ENCODE data around the gene ELMO1.

DNA sequence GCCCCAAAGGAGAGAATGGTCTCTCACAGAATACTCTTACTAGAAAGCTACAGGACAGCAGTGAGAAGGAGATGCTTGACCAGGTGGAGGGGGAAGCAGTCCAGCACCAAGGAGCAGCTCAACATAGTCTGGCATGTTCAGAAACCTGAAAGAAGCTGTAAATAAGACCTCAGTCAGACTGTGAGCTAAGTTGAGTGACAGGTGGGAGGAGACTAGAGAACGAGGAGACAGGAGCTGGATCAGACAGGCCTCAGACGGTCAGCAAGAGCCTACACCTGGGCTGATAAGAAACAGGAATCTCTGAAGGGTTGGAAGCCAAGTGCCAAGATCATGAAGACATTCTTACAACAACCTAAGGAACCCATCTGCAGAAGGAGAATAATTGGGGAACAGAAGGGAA, 54.5 kb downstream of the ELMO1 start:
- TF ChIP-seq, protein P1, sequence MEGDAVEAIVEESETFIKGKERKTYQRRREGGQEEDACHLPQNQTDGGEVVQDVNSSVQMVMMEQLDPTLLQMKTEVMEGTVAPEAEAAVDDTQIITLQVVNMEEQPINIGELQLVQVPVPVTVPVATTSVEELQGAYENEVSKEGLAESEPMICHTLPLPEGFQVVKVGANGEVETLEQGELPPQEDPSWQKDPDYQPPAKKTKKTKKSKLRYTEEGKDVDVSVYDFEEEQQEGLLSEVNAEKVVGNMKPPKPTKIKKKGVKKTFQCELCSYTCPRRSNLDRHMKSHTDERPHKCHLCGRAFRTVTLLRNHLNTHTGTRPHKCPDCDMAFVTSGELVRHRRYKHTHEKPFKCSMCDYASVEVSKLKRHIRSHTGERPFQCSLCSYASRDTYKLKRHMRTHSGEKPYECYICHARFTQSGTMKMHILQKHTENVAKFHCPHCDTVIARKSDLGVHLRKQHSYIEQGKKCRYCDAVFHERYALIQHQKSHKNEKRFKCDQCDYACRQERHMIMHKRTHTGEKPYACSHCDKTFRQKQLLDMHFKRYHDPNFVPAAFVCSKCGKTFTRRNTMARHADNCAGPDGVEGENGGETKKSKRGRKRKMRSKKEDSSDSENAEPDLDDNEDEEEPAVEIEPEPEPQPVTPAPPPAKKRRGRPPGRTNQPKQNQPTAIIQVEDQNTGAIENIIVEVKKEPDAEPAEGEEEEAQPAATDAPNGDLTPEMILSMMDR (conservative IDR thresholded peaks at IDR 0.05; ENCODE audit: low read depth, low read length): no peak
- TF ChIP-seq EZH2phosphoT487 (IDR thresholded peaks at IDR 0.05; ENCODE audit: borderline replicate concordance, low read length): no peak
- no peak for TF ChIP-seq EZH2 (IDR thresholded peaks at IDR 0.05; ENCODE audit: low read length, unreplicated experiment)
